VCaP (cell line): Measurements from ENCODE around the gene MAP3K20.

ENCODE experiments used
- H3K27ac ChIP-seq: fragments of 450-650 bp; 2 replicates; pipeline ENCODE4 v1.5.1; 2017
- CTCF ChIP-seq: fragments of 450-650 bp; conservative IDR thresholded peaks from 2 replicates; pipeline ENCODE4 v1.5.1; 2017; ENCODE audit warnings: mild to moderate bottlenecking, moderate library complexity

The MAP3K20 gene

DNA sequence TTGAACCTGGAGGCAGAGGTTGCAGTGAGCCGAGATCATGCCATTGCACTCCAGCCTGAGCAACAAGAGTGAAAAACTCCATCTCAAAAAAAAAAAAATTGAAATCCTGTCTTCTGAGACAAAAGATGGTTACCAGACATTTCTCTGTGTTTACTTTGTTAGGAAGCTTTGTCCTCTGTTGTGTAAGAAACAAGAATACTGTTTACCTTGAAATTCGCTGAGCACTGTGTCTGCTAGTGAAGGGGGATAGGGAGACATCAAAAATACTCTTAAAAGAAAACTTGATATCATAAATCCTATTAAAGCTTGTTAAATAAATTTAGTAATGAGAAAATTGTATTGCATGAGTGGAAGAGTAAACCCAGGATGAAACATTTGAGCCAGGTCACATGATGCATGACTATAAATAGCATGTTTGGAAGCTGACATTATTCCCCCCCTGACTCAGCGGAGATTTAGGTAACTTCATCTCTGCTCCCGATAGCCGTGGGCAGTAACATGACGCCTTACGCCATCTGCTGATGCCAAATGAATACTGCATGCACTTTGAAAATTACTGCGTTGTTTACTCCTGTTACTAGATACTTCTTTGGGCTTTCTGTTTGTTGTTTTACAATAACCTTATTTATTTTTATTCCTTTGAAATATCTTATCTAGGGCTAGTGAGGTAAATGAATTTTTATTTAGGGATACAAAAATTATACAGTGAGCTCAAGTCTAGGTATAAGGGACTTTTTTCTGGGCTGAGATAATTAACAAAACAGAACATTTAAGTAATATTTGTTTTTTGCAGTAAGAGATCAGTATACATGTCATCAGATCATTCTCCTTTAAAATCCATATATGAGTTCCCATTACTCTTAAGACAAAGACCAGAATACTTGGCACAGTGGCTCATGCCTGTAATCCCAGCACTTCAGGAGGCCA, 134.9 kb downstream of the MAP3K20 start:
- TF ChIP-seq CTCF: peak; percentile 92
- H3K27ac ChIP-seq: peak overlapping the region; percentile 88

DNA sequence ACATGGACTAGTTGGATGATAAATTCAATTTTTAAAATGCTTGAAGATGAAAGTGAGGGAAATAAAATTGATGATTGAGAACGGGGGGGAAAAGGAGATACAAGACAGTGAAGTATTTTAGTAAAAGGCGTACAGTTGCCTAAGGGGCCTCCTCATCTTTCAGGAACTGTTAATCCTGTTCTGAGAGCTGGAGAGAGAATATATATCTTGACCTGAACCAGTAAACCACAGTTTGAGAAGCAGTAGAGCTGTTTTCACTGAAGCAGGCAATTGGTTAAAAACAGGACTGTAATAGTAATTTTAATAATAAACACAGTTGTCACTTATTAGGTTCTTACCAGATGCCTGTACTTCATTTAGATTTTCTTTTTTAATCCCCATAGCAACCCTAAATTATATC, 137.5 kb downstream of the MAP3K20 start:
- no peak for TF ChIP-seq CTCF
- no peak overlapping the region for H3K27ac ChIP-seq

DNA sequence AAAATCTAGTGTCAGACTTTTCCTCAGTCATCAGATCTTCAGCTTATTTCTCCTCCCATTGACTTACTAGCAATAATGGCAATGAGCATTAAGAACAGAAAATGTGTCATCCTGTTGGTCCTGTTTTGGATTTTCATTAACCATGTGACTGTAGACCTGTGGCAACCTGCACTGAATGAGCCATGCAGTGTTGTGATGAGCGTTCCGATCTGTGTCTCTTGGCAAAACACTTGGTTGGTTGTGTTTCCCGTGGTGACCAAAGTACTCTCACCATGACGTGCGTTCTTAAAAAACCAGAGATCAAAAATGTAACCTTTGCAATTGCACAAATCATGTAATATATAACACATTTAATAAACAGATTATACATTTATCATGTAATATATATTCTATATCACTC, 138.6 kb downstream of the MAP3K20 start:
- no peak overlapping the region for H3K27ac ChIP-seq

GRCh38 chr2:173215316-173215715, 139.7 kb downstream of the MAP3K20 start:
- no peak overlapping the region for H3K27ac ChIP-seq
- no peak for TF ChIP-seq CTCF

More for the DNA sequence above, 138.6 kb downstream of the MAP3K20 start:
- no peak for TF ChIP-seq CTCF

DNA sequence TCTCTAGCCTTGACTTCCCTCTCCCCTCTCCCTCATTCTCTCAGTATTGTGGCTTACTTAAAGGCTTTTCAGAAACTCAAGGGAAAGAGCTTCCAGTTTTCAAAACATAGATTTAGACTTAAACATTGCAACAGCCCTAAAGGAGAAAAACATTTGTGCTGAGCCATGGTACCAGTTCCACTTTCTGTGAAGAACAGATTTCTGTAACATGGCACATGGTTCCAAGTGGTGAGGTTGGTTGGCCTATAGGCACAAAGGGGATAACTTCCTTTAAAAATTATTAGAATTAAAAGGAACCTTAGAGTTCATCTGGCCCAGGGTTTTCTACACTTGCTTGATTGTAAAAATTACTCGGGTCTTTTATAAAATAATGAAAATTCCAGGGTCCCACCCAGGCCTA, 140.4 kb downstream of the MAP3K20 start:
- TF ChIP-seq CTCF: no peak
- H3K27ac ChIP-seq: no peak overlapping the region

- no peak overlapping the region for H3K27ac ChIP-seq
These were observed 141.0 kb downstream of the MAP3K20 start for GRCh38 chr2:173216668-173217067.

More at GRCh38 chr2:173216668-173217067, 141.0 kb downstream of the MAP3K20 start:
- TF ChIP-seq CTCF: no peak
